Dermis blood vessel endothelial cell (primary cell): ENCODE results near the gene RNASET2. TPM values are rescaled to one million over a fixed set of nuclear protein-coding genes. Genes with fewer than 3 reads are reported as not detected.
"Not testable (repeated sequence)": the region's sequence is repeated elsewhere in the genome, so short reads cannot be mapped to it uniquely, and the experiment has no call there.

Experiments used
- DNase-seq: peaks from one replicate; pipeline ENCODE4 v3.0.0; 2010
- total RNA-seq: library from RNA; depleted of rRNA; stranded (reverse); fragments of >200 nt; gene quantifications from 2 replicates; pipeline ENCODE4 v1.2.3, GENCODE V29; 2014

The RNASET2 gene
- total RNA-seq, 1 donor from 2014 or later, result 12.6 TPM

DNA sequence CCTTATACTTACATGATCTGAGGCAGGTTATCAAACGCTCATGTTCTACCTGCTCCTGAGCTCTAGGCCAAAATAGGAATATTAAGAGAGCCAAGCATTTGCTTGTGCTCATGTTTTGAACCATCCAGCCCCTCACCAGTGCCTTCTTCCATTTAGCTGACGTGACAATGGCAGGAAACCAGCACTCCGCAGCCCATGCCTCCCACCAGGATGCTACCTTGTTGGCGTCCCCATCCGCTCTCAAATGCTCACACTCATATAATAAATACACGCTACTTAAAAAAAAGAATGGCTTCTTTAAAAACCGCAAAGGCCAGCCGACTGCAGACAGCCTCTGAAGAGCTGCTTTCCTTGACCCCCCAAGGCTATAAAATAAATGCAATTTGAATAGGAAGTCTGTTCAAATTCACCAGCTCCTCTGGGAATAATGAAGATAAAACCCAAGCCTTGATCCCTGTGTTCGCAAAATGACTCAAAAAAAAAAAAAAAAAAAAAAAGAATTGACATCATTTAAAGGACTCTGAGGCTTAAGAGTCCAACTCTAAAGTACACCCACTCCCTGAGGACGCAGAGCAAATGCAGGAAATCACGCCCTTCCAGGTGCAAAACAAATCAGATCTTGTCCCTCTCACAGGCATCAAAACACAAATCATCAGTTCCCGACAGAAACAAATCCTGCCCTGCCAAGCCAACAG, 29.0 kb downstream of the RNASET2 start:
- no peak for DNase-seq

DNA sequence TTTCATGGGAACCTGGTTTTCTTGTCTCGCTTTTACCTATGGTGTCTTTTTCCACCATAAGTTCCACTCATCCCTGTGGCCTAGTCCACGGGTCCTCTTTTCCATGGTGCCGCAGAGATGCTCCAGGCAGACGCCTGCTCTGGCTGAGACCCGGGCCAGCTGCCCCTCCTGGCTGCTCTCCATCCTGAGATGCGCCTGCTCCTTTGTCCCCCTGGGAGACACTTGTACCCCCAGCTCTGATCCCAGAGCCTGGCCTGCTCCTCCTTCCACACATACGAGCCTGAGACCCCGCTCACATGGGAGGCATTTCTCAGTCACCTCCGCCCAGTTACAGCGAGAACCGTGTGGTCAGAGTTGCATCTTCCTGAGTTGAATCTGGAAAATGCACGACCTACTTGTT, 29.6 kb downstream of the RNASET2 start:
- no peak for DNase-seq

DNA sequence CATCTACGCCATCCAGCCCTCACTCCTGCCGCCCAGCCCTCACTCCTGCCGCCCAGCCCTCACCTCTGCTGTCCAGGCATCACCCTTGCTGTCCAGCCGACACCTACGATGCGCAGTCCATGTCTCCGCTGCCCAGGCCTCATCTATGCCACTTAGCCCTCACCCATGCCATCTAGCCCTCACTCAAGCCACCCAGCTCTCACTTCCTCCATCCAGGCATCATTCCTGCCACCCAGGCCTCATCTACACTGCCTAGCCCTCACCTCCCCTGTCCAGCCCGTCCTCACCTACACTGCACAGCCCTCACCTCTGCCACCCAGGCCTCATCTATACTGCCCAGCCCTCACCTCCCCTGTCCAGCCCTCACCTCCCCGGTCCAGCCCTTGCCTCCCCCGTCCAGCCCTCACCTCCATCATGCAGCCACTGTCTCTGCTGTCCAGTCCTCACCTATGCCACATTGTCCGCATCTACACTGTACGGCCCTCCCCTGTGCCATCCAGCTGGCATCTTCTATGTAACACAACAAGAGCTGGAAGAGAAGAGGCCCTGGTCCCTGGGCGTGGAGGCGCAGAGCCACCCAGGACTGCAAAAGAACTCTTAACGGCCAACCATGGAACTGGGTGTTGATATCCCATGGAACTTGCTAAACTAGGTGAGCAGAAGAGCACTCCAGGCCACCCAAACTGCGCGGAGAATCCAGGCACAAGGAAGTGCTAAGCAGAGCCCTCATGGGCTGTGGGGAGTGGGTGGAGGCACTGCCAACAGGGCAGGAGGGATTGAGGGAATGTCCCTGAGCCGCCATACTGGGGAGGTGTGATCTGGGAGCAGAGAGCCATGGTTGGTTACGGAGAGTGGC, 31.0 kb downstream of the RNASET2 start:
- no peak for DNase-seq

DNA sequence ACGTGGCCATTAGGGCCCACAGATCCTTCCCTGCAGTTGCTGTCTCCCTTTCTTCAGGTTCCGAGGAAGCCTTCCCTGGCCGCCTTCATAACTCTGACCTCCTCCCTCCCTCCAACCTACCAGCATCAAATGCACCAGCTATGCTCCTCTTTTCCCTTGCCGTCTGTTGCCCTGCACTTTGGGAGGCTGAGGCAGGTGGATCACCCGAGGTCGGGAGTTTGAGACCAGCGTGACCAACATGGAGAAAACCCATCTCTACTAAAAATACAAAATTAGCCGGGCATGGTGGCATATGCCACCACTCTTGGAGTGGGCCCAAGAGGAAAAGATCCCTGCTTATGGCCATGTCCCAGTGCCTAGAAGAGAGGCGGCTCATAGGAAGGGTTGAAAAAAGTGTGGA, 31.8 kb downstream of the RNASET2 start:
- no peak for DNase-seq

DNA sequence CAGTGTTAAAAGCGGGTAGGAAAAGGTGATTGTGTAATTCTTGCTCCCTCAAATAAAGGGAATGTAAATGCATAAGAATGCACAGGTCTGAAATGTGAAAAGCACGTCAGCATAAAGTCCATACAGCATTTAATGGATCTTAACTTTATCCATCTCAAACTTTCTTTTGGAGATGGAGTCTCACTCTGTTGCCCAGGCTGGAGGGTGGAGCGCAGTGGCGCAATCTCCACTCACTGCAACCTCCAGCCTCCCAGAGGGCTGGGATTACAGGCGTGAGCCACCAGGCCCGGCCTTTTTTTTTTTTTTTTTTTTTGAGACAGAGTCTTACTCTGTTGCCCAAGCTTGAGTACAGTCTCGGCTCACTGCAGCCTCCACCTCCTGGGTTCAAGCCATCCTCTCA, 33.4 kb downstream of the RNASET2 start:
- no peak for DNase-seq

DNA sequence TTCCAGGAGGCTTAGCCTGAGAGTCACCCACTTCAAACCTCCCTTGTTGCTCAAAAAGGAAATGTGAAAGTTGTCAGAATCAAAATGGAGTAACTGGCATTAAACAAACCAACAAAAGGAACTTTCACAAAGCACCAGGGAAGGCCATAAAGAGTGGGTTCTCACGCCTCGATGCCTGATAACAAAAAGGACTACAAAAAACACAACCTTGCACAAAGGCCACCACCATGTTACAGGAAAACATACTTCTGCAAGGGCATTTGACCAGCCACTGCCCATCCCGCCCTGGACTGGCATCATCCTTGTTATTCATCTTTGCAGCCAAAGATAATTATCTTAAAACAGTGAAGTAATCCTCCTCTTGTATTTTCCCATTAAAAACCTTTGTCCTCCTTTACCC, 34.8 kb downstream of the RNASET2 start:
- DNase-seq, result no peak

DNA sequence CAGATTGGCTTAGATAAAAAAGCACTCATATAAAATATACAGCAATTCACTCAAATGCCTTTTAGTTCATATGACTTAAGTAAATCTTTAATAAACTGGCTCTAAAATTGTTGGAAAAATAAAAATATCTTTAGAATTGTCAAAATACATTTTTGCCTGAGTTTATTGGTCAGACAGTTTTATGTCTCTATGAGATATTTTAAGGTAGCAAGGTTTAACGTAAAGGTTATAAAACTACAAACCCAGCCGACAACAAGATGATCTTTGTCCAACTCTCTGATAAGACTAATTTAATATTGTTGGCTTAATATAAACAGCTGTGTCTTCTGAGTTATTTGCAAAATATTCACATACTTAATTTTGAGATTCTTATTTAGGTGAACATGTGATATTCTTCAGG, 39.5 kb downstream of the RNASET2 start:
- no peak for DNase-seq

DNA sequence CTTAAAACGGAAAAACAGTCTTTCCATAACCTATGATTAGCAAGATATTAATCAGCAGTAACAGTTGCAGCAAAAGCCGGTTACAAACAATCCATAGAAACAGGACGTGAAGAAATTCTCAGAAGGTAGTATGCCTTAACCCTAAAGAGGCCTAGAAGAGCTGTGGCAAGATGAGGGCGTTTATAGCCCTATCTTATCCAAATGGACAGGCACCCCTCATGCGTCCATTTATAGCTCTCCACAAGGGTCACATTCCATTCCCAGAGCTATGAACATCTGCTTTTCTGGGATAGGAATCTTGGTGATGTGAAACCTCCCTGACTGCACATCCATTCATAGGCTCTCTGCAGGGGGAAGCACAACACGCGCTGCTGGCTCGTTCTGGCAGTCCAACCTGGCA, 40.9 kb downstream of the RNASET2 start:
- DNase-seq, result not testable (repeated sequence)

DNA sequence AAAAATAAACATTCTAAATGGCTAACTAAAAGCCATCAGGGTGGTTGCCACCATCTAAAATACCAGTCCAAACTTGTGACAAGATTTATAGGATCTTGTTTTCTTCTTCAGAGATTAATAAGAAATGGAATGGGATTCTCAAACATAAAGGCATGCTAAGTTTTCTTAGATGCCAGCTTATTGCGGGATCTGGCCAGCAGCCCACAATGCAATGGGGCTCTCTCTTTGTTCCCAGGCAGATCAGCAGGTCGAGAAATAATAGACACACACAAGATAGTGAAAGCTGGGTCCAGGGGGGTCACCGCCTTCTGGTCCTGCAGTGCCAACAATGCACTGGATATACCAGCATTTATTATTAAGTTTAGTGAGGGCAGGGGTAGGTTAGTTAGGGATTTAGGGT, 41.4 kb downstream of the RNASET2 start:
- not testable (repeated sequence) for DNase-seq

DNA sequence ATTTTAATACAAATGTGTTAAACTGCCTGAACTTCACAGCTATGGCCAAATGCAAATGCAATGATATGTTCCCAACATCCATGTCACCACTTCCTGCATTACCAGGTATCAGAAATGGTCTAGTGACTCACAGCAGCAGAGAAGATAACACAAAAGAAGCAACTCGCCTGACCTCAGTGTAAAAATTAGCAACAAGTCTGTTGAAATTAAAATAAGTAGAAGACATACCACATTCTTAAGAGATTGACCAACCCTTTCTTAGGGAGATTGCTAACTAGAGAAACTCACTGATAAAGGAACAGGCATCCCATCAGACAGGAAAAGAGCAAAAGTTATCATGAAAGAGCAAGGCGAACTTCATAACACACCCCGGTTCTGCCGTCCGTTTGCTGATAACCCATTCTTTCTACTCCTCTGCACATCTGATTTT, 45.1 kb downstream of the RNASET2 start:
- no peak for DNase-seq

DNA sequence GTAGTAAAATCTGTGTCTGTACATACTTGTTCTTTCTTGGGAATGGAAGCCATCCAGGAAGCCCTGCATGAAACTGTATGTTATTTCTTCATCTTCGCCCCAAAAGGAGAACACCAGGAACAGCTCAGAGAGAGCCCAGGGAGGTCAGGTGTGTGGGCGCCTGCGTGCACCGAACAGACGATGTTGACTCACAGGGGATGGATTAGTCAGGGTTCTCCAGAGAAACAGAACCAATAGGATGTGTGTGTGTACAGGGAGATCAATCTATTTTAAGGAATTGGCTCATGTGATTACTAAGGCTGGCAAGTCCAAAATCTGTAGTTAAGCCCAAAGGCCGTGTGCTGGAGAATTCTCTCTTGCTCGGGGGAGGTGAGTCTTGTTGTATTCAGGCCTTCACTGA, 45.7 kb downstream of the RNASET2 start:
- no peak for DNase-seq

DNA sequence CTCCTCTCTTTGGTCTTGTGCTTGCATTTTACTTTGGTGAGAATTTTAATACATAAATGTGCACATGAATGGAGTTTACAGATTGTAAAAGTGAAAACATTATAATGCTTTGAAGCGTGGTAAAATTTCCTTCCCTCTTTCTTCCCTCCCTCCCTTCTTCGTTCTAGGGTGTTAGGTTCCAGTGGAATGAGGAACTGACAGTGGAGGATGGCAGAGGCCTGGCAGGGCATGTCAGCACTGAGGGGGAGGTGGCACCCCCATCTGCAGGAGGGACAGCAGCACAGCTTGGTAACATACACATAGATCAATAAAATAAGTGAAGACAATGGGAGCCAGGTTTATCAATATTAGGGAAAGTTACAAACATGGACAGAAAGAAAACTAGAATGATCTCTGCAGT, 47.5 kb downstream of the RNASET2 start:
- no peak for DNase-seq

DNA sequence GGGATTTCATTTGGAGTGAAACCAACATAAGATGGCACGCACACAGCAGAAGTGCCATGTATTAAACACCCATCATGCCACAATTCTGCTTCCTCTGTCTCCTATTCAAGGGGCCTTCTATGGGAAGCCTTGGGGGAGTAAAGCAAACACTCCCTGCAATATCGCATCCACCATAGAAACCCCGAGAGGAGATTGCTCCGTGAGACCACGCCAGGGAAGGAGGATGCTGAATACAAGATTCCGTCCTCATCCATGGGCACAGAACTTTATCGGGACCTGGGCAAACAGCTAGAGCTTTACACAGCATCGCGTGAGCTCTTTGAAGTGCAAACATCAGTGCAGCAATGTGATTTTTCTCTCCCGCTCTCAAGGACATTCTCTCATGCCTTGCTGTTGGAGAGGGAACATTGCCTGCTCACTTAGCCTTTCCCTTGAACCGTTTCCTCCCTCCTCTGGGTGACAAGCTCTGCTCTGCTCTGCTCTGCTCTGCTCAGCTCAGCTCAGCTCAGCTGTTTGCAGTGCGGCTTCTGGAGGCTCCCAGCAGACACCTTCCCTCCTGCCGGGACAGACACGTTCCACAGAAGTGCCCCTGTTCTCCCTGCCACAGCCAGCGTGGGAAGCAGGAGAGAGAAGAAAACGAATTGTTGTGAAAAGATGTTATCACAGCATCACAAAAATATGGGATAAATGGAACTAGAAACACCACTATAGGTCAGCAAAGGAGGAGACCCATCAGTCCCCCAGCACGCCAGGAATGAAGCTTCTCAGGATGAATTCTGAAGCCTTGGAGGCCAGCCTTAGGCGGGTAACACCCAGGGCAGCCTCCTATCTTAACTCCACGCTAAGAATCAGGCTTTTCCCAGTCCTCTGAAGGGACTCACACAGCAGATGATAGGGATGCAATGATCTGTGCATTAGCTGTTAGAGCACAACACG, 48.2 kb downstream of the RNASET2 start:
- DNase-seq, result no peak

DNA sequence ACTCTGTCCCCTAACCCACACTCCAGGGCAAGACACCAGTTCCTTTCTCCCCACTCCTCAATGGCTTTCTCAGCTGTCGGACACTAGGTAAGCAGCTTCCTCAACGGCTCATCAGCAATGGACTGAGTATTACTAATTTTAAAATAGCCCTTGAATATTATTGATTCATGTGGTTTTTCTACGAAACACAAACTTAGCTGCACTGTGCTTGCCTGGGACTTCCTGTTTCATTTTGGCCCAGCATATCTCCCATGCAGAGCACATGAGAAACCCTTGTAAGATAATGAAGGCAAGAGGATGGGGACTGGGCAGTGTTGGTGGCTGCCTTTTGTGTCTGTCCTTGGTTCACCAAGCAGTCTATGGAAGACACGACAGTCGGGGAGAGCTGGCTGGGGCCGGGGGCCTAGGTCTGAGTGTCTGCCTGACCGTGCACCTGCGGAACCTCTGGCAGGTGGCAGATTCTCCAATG, 48.9 kb downstream of the RNASET2 start:
- DNase-seq, result no peak

DNA sequence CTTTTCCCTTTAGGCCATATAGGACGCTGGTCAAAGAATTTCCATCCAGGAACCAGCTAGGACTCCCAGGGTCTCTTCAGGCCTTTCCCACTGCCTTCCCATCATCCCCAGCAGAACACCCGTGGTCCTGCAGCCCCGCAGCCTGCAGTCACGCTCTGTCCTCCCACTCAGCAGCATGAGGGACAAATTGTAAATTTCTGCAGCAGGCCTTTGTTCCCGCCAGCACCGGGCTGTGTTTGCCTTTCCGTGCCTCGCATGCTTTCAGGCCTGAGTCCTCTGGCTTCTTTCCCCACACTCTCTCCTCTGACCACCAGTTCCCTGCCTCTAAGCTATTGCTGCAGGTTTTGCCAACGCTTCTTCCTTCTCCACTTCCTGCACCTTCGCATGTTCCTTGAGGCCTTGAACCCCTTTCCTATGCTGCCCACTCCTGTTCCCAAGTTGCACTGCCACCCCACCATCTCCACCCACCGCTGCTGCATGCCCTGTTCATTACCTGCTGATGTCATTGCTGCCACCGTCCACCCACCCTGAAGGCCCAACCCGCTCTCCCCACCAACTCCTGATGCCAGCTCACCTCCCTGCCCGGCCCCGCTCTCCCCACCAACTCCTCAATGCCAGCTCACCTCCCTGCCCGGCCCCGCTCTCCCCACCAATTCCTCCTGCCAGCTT, 49.8 kb downstream of the RNASET2 start:
- no peak for DNase-seq

DNA sequence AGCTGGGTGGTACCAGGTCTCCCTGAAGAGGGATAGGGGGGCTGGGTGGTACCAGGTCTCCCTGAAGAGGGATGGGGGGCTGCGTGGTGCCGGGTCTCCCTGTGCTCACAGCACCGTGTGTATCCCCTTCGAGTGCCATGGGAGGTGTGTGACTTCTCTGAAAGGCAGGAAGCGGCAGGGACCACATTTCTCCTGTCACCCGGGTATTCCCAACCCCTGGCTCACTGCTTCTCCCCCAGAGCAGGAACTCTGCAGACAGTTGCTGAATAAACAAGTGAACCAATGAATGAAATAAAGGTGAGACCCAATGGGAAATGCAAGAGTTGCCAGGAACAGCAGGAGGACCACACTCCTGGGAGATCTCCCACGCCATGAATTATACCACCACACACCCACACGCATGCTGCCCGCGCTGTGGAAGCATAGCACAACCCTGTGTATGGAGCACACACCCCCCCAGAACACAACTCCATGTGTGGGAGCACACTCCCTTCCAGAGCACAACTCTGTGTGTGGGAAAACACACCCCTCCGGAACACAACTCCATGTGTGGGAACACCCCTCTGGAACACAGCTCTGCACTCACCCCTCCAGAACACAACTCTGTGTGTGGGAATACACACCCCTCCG, 50.7 kb downstream of the RNASET2 start:
- DNase-seq, result no peak

DNA sequence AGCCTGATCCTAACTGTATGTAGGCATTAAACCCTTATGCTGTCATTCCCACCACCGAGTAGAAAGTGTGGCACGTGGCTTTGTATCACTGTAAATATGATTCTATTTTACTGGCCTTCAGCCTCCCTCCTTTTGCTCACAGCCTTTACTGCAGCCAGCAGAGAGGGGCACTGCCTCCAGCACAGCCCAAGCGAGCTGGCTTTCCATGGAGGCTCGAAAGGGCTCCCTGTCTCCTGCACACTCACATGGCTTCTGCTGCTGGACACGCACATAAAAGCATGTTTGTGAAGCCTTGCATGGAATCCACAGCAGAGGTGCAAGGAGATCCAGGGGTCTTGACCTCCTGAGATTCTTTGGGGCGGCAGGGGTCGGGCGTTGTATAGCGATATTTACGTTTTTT, 51.3 kb downstream of the RNASET2 start:
- DNase-seq, result no peak

DNA sequence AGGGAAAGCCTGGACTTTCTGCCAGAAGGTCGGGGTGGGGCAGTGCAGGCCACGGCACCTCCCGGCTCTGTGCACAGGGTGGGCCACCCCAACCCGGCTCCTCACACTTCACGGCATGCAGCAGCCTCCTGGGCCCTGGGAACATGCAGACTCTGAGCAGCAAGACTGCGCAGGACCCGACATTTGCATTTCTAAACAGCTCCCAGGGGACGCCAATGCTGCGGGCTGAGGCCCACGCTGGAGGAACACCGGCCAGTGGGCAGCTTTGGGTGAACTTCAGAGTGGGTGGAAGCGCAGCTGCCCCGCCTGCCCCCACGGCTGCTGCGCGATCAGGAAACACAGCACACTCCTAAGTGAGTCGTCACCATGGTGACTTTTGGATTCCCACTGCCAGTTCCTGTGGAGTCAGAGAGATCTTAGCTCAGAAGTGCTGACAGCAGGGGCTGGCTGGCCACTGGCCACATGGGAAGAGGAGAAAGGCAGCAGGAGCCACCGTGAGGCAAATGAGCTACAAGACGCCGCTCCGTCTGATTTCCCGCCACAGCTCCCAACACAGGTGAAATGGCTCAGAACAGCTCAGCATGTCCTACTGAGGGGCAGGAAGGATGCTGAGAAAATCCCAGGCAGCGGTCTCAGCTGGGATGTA, 52.1 kb downstream of the RNASET2 start:
- DNase-seq, result peak; percentile 35

DNA sequence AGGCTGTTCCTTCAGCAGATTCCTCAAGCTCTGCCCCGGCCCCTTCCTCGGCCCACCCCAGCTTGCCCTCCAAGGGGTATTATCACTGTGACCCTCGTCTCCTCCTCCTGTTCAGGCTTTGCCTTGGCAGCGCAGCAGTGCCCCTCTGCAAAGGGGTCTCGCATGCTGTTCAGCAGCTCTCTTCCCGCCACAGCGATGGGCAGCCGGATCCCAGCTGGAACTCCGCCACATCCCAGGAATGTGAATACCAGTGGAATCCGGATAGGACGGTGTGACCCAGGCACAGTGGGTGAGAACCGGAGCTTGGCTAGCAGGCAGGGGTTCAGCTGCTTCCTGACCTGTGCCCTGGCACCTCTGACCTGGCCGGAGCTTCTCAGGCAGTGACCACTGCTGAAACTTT, 52.9 kb downstream of the RNASET2 start:
- DNase-seq, result peak; percentile 7

DNA sequence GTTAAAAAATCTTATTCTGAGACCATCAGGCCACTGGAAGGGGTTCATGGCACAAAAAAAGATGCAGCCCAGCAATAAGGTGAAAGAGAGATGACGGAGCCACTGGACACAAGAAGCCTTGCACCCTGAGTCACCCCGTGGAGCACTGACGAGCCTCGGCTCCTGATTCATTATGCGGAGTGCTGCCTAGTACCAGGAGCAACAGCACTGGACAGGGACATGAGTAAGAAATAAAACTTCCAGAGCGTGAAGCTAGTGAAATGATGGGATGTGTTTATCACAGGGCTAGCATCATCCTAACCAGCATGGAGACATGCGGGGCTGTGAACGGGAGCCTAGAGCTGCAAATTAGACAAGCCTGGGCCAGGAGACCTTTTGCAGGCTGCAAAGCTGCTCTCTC, 53.3 kb downstream of the RNASET2 start:
- DNase-seq, result no peak

DNA sequence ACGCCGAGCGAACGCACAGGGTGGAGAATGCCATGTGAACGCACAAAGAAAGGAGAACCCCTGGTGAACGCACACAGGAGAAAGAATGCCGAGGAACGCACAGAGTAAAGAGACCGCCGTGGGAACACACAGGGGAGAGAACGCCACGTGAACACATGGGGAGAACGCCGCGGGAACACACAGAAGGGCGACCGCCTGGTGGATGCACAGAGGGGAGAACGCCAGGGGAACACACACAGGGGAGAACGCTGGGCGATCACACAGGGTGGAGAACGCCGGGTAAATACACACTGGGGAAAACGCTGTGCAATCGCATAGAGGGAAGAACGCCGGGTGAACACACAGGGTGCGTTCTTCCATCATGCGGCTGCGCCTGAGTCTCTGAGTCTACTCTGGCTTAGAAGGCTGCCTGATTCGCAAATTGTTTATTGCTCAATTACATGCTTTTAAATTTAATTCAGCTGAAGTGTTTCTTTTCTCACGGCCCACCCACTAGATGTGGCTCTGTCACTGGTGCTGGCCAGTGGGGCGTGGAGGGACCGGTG, 54.1 kb downstream of the RNASET2 start:
- DNase-seq, result no peak
